AML-193 (cell line): ENCODE measurements around the gene PTCD1.

Experiments used
- DNase-seq, 2 experiments: peaks; one replicate each; lab custom pipeline; 2025; lab: John Stamatoyannopoulos, UW

The PTCD1 gene

DNA sequence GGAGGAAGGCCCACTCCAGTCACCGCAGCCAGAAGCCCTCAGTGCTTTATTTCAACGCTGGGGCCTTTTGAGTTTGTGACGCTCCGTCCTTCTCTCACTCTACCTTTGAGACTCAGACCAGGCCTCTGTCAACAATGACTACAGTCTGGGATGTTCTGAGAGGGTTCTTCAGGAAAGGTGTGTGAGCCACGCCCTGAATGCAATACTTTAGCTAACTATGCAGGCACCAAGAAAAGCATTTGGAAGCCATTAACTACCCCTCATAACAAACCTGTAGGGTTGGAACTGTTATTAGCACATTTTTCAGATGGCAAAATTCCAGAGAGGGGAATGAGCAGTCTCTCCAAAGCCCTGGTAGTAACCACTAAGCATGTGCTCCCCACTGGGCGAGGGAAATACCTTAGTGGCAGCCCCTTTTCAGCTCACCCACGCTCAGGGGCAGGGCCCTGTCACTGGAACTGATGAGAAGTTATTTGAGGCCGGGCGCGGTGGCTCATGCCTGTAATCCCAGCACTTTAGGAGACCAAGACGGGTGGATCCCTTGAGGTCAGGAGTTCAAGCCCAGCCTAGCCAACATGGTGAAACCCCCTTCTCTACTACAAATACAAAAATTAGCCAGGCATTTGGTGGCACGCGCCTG, 69.7 kb downstream of the PTCD1 start:
- DNase-seq = no peak
